ENCODE data around the gene CIROP. TPM values are rescaled to one million over a fixed set of nuclear protein-coding genes. Genes with fewer than 3 reads are reported as not detected.

Gene CIROP
- total and polyA plus RNA-seq, 4 donors: not detected

- no peaks in the 10 kb centered on the region for H3K9me3 ChIP-seq (ENCODE audit: control insufficient read depth in 4 of 4, low read length in 3 of 4)
- H3K27me3 ChIP-seq (ENCODE audit: control insufficient read depth in 4 of 4, insufficient read depth in 4 of 4, low read length in 3 of 4): no peaks in the 10 kb centered on the region
- H3K4me3 ChIP-seq (ENCODE audit: low read depth in 1 of 3, low read length in 3 of 3): no peak overlapping the region
- H3K27ac ChIP-seq (ENCODE audit: low read depth in 1 of 2, low read length in 2 of 2): peak overlapping the region; percentile 5 to 32
- TF ChIP-seq NR2F2 (IDR thresholded peaks at IDR 0.05): peak; percentile 52
- no peak for TF ChIP-seq ATF3 (IDR thresholded peaks at IDR 0.05)
- no peaks in the 10 kb centered on the region for H3K36me3 ChIP-seq (ENCODE audit: control insufficient read depth in 4 of 4, insufficient read depth in 3 of 4, low read depth in 1 of 4, low read length in 3 of 4)
- peaks cover 0 to 2% (median 0%) of the 10 kb centered on the region in 4 donors for H3K4me1 ChIP-seq (ENCODE audit: control insufficient read depth in 4 of 4, insufficient read depth in 4 of 4, low read length in 3 of 4)
- H3K9ac ChIP-seq (ENCODE audit: low read depth in 1 of 2, low read length in 2 of 2): no peak overlapping the region
- DNase-seq (ENCODE audit: low spot score): peak; percentile 46
- 38% methylated on average over 28 of the region's 28 CpGs for WGBS
These were observed 49.3 kb upstream of the CIROP start for GRCh38 chr14:23153851-23154796.

- no peaks in the 10 kb centered on the region for H3K27me3 ChIP-seq (ENCODE audit: control insufficient read depth in 4 of 4, insufficient read depth in 4 of 4, low read length in 3 of 4)
- no peak for DNase-seq (ENCODE audit: low spot score)
- no peak overlapping the region for H3K4me3 ChIP-seq (ENCODE audit: low read depth in 1 of 3, low read length in 3 of 3)
- no peaks in the 10 kb centered on the region for H3K9me3 ChIP-seq (ENCODE audit: control insufficient read depth in 4 of 4, low read length in 3 of 4)
- H3K27ac ChIP-seq (ENCODE audit: low read depth in 1 of 2, low read length in 2 of 2): no peak overlapping the region
- 84% methylated on average over 2 of the region's 2 CpGs for WGBS
- H3K4me1 ChIP-seq (ENCODE audit: control insufficient read depth in 4 of 4, insufficient read depth in 4 of 4, low read length in 3 of 4): peaks cover 0 to 2% (median 0%) of the 10 kb centered on the region in 4 donors
- TF ChIP-seq YY1 (IDR thresholded peaks at IDR 0.05) (no peak), JUND (IDR thresholded peaks at IDR 0.05) (no peak), SP1 (IDR thresholded peaks at IDR 0.05) (no peak), GABPA (IDR thresholded peaks at IDR 0.05 in 1 of 2, conservative IDR thresholded peaks at IDR 0.05 in 1 of 2) (no peak), FOXA1 (IDR thresholded peaks at IDR 0.05) (no peak), REST (IDR thresholded peaks at IDR 0.05) (no peak), ZBTB33 (IDR thresholded peaks at IDR 0.05) (no peak), ATF3 (IDR thresholded peaks at IDR 0.05) (no peak), FOXA2 (IDR thresholded peaks at IDR 0.05) (no peak), RXRA (IDR thresholded peaks at IDR 0.05) (no peak), CTCF (IDR thresholded peaks at IDR 0.05; ENCODE audit: low read depth, low read length, missing input control) (no peak), HNF4G (IDR thresholded peaks at IDR 0.05) (no peak), TAF1 (conservative IDR thresholded peaks at IDR 0.05) (no peak), EGR1 (IDR thresholded peaks at IDR 0.05; ENCODE audit: low read depth in 2 of 2) (no peak), HNF4A (conservative IDR thresholded peaks at IDR 0.05) (no peak), NR2F2 (IDR thresholded peaks at IDR 0.05) (no peak), RAD21 (IDR thresholded peaks at IDR 0.05) (no peak), MAX (IDR thresholded peaks at IDR 0.05) (no peak)
- no peak overlapping the region for H3K9ac ChIP-seq (ENCODE audit: low read depth in 1 of 2, low read length in 2 of 2)
- H3K36me3 ChIP-seq (ENCODE audit: control insufficient read depth in 4 of 4, insufficient read depth in 3 of 4, low read depth in 1 of 4, low read length in 3 of 4): no peaks in the 10 kb centered on the region
These were observed 46.6 kb upstream of the CIROP start for GRCh38 chr14:23151342-23151741.
